ENCODE data around the gene CLCF1. TPM values are rescaled to one million over a fixed set of nuclear protein-coding genes. Genes with fewer than 3 reads are reported as not detected.

Gene CLCF1
- total RNA-seq, 3 donors from 2014 or later (not counting 1 experiment from before 2014, with no cell fraction given), result 9.8 to 13.4 (median 10.3) TPM

- Mint-ChIP-seq H3K4me3 (peak overlapping the region; percentile 97), H3K36me3 (no peaks in the 10 kb centered on the region), H3K4me1 (peaks cover 23 to 41% of the 10 kb centered on the region in 2 donors), H3K27me3 (ENCODE audit: low read depth in 2 of 2) (peaks cover 0 to 9% of the 10 kb centered on the region in 2 donors), H3K27ac (peak overlapping the region; percentile 96 to 99), H3K9me3 (no peaks in the 10 kb centered on the region)
- Histone ChIP-seq H3K27me3 (ENCODE audit: control insufficient read depth, insufficient read depth, low read length) (no peaks in the 10 kb centered on the region), H3K4me1 (ENCODE audit: control insufficient read depth, insufficient read depth, low read length) (peaks cover 78% of the 10 kb centered on the region), H3K4me3 (ENCODE audit: low read length) (no peak overlapping the region), H3K27ac (ENCODE audit: low read length) (peak overlapping the region; percentile 97), H3K9me3 (ENCODE audit: control insufficient read depth, insufficient read depth, low read length) (no peaks in the 10 kb centered on the region), H3K36me3 (ENCODE audit: control insufficient read depth, insufficient read depth, low read length) (no peaks in the 10 kb centered on the region)
- no peak for ATAC-seq
- DNase-seq, result peak in 1 of 2 donors; percentile 39
- WGBS (ENCODE audit: insufficient coverage), result 65% methylated on average over 7 of the region's 8 CpGs
- TF ChIP-seq, protein P1, sequence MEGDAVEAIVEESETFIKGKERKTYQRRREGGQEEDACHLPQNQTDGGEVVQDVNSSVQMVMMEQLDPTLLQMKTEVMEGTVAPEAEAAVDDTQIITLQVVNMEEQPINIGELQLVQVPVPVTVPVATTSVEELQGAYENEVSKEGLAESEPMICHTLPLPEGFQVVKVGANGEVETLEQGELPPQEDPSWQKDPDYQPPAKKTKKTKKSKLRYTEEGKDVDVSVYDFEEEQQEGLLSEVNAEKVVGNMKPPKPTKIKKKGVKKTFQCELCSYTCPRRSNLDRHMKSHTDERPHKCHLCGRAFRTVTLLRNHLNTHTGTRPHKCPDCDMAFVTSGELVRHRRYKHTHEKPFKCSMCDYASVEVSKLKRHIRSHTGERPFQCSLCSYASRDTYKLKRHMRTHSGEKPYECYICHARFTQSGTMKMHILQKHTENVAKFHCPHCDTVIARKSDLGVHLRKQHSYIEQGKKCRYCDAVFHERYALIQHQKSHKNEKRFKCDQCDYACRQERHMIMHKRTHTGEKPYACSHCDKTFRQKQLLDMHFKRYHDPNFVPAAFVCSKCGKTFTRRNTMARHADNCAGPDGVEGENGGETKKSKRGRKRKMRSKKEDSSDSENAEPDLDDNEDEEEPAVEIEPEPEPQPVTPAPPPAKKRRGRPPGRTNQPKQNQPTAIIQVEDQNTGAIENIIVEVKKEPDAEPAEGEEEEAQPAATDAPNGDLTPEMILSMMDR (IDR thresholded peaks at IDR 0.05), result no peak
- intact Hi-C loops (cut with micrococcal nuclease), result no loop called here
Measured at GRCh38 chr11:67354075-67355022, 19.0 kb downstream of the CLCF1 start.

GRCh38 chr11:67353317-67354074, 19.9 kb downstream of the CLCF1 start, which contains the start of gene POLD4:
Gene POLD4, minus strand, starts transcription at chr11:67353546. Its CDS starts 147 bp downstream, at chr11:67353399.
- Histone ChIP-seq H3K4me1 (ENCODE audit: control insufficient read depth, insufficient read depth, low read length) (peaks cover 78% of the 10 kb centered on the region), H3K27me3 (ENCODE audit: control insufficient read depth, insufficient read depth, low read length) (no peaks in the 10 kb centered on the region), H3K9me3 (ENCODE audit: control insufficient read depth, insufficient read depth, low read length) (no peaks in the 10 kb centered on the region), H3K36me3 (ENCODE audit: control insufficient read depth, insufficient read depth, low read length) (no peaks in the 10 kb centered on the region), H3K4me3 (ENCODE audit: low read length) (peak within 1 kb of the TSS; percentile 73), H3K27ac (ENCODE audit: low read length) (peak within 1 kb of the TSS; percentile 97)
- Mint-ChIP-seq H3K36me3 (no peaks in the 10 kb centered on the region), H3K9me3 (no peaks in the 10 kb centered on the region), H3K4me1 (peaks cover 23 to 41% of the 10 kb centered on the region in 2 donors), H3K27ac (peak within 1 kb of the TSS; percentile 96 to 99), H3K27me3 (ENCODE audit: low read depth in 2 of 2) (peaks cover 0 to 4% of the 10 kb centered on the region in 2 donors), H3K4me3 (peak within 1 kb of the TSS; percentile 97)
- TF ChIP-seq, protein P1 (IDR thresholded peaks at IDR 0.05), result no peak
- peak; percentile 95 to 96 for DNase-seq
- under 1% methylated on average over 36 of the region's 37 CpGs for WGBS (ENCODE audit: insufficient coverage)
- peak; percentile 82 to 94 (median 89) for ATAC-seq
- intact Hi-C loops (cut with micrococcal nuclease), result loop anchor here (1.0 kb wide), 2 partner anchors 36 to 155 kb away; partner anchors contain the start of gene CDK2AP2

GRCh38 chr11:67352546-67353316, 20.7 kb downstream of the CLCF1 start:
- no peaks in the 10 kb centered on the region for H3K9me3 Mint-ChIP-seq
- H3K27ac Mint-ChIP-seq, result peak overlapping the region; percentile 96 to 99
- no peaks in the 10 kb centered on the region for H3K36me3 Mint-ChIP-seq
- ATAC-seq (peak; percentile 48 to 71 (median 50)), DNase-seq (peak in 1 of 2 donors; percentile 85)
- H3K4me1 ChIP-seq (ENCODE audit: control insufficient read depth, insufficient read depth, low read length), result peaks cover 70% of the 10 kb centered on the region
- H3K27me3 ChIP-seq (ENCODE audit: control insufficient read depth, insufficient read depth, low read length), result no peaks in the 10 kb centered on the region
- H3K9me3 ChIP-seq (ENCODE audit: control insufficient read depth, insufficient read depth, low read length), result no peaks in the 10 kb centered on the region
- H3K36me3 ChIP-seq (ENCODE audit: control insufficient read depth, insufficient read depth, low read length), result no peaks in the 10 kb centered on the region
- 13% methylated on average over 25 of the region's 25 CpGs for WGBS (ENCODE audit: insufficient coverage)
- TF ChIP-seq, protein P1 (IDR thresholded peaks at IDR 0.05), result no peak
- peaks cover 23 to 41% of the 10 kb centered on the region in 2 donors for H3K4me1 Mint-ChIP-seq
- peak overlapping the region; percentile 97 for H3K27ac ChIP-seq (ENCODE audit: low read length)
- no peaks in the 10 kb centered on the region for H3K27me3 Mint-ChIP-seq (ENCODE audit: low read depth in 2 of 2)
- intact Hi-C loops (cut with micrococcal nuclease), result loop anchor here (1.0 kb wide), 2 partner anchors 35 to 156 kb away; partner anchors contain the start of gene CDK2AP2
- H3K4me3 ChIP-seq (ENCODE audit: low read length), result peak overlapping the region; percentile 73
- peak overlapping the region; percentile 97 for H3K4me3 Mint-ChIP-seq

Measured in natural killer cell (primary cell).